Esophagus (tissue), 2 donors: Measurements from ENCODE around the gene MAP10. TPM values are rescaled to one million over a fixed set of nuclear protein-coding genes. Genes with fewer than 3 reads are reported as not detected.

ENCODE experiments used
- H3K27ac ChIP-seq, 2 donors: one replicate each; pipeline ENCODE4 v1.5.1; 2013; ENCODE audit warnings: low read depth in 2 of 2, mild to moderate bottlenecking in 2 of 2, inconsistent platforms in 1 of 2, low read length in 1 of 2, moderate library complexity in 1 of 2
- H3K27me3 ChIP-seq, 2 donors: one replicate each; pipeline ENCODE4 v1.6.1; 2013; ENCODE audit warnings: low read length in 2 of 2, control low read depth in 1 of 2, mild to moderate bottlenecking in 1 of 2; ENCODE audit not compliant: insufficient read depth in 2 of 2, control insufficient read depth in 1 of 2
- H3K36me3 ChIP-seq, 2 donors: one replicate each; pipeline ENCODE4 v1.6.1; 2013; ENCODE audit warnings: low read length in 1 of 2; ENCODE audit not compliant: control insufficient read depth in 2 of 2, insufficient read depth in 2 of 2
- H3K4me1 ChIP-seq, 2 donors: one replicate each; pipeline ENCODE4 v1.6.1; 2013; ENCODE audit warnings: low read length in 1 of 2; ENCODE audit not compliant: control insufficient read depth in 2 of 2, insufficient read depth in 2 of 2
- H3K4me3 ChIP-seq, 2 donors: one replicate each; pipeline ENCODE4 v1.5.1; 2013; ENCODE audit warnings: low read length in 2 of 2, mild to moderate bottlenecking in 2 of 2, low read depth in 1 of 2, moderate library complexity in 1 of 2
- H3K9me3 ChIP-seq, 2 donors: one replicate each; pipeline ENCODE4 v1.6.1; 2013; ENCODE audit warnings: mild to moderate bottlenecking in 2 of 2, low read depth in 1 of 2, low read length in 1 of 2, moderate library complexity in 1 of 2; ENCODE audit not compliant: control insufficient read depth in 2 of 2, insufficient read depth in 1 of 2
- WGBS, 2 donors: extraction: QIAGEN DNeasy Blood & Tissue Kit; methylation state at CpG; one replicate each; pipeline ENCODE4 v1.1.7; 2013; 5-methylcytosine and 5-hydroxymethylcytosine counted together
- polyA plus RNA-seq, 2 donors: library from polyadenylated mRNA; stranded (reverse); fragments of 200-250 nt; gene quantifications; one replicate each; pipeline ENCODE4 v1.2.3, GENCODE V29; 2013
- donor health status: healthy with polysubstance abuse.
- donor health status: Bipolar disorder and iron deficiency.

The MAP10 gene
- polyA plus RNA-seq, 2 donors: 0.45 to 0.52 TPM

- H3K27ac ChIP-seq: no peak overlapping the region
- no peaks in the 10 kb centered on the region for H3K9me3 ChIP-seq
- 83 to 84% methylated on average over 3 of the region's 3 CpGs for WGBS, 2 donors
- H3K4me1 ChIP-seq: peaks cover 0 to 6% of the 10 kb centered on the region in 2 donors
- no peaks in the 10 kb centered on the region for H3K27me3 ChIP-seq
- no peaks in the 10 kb centered on the region for H3K36me3 ChIP-seq
- no peak overlapping the region for H3K4me3 ChIP-seq
Observed at GRCh38 chr1:232795497-232796053, 9.6 kb upstream of the MAP10 start.

GRCh38 chr1:232797856-232798510 lies 7.2 kb upstream of the MAP10 start:
- H3K27me3 ChIP-seq: no peaks in the 10 kb centered on the region
- H3K9me3 ChIP-seq: no peaks in the 10 kb centered on the region
- H3K36me3 ChIP-seq: no peaks in the 10 kb centered on the region
- WGBS, 2 donors: 69 to 72% methylated on average over 6 of the region's 6 CpGs
- no peak overlapping the region for H3K27ac ChIP-seq
- H3K4me1 ChIP-seq: peaks cover 0 to 5% of the 10 kb centered on the region in 2 donors
- H3K4me3 ChIP-seq: no peak overlapping the region

GRCh38 chr1:232798920-232799319 lies 6.3 kb upstream of the MAP10 start:
- Histone ChIP-seq H3K4me3 (no peak overlapping the region), H3K9me3 (no peaks in the 10 kb centered on the region), H3K27me3 (no peaks in the 10 kb centered on the region), H3K27ac (no peak overlapping the region), H3K4me1 (no peaks in the 10 kb centered on the region), H3K36me3 (no peaks in the 10 kb centered on the region)
- WGBS, 2 donors: 91 to 94% methylated on average over 2 of the region's 2 CpGs

- 78 to 82% methylated on average over 3 of the region's 3 CpGs for WGBS, 2 donors
- no peaks in the 10 kb centered on the region for H3K9me3 ChIP-seq
Observed at GRCh38 chr1:232806186-232806510, 932 bp downstream of the MAP10 start.

GRCh38 chr1:232810856-232811255 lies 5.6 kb downstream of the MAP10 start:
- 77% methylated on average over 2 of the region's 2 CpGs for WGBS, 2 donors
- no peaks in the 10 kb centered on the region for H3K36me3 ChIP-seq
- H3K27me3 ChIP-seq: no peaks in the 10 kb centered on the region

More at GRCh38 chr1:232806186-232806510, 932 bp downstream of the MAP10 start:
- Histone ChIP-seq H3K36me3 (no peaks in the 10 kb centered on the region), H3K4me3 (peak overlapping the region in 1 of 2 donors; percentile 67), H3K27me3 (no peaks in the 10 kb centered on the region), H3K27ac (no peak overlapping the region), H3K4me1 (peaks cover 0 to 11% of the 10 kb centered on the region in 2 donors)

GRCh38 chr1:232812560-232812959 lies 7.3 kb downstream of the MAP10 start:
- 83 to 89% methylated on average over 2 of the region's 2 CpGs for WGBS, 2 donors
- no peaks in the 10 kb centered on the region for H3K27me3 ChIP-seq

More at GRCh38 chr1:232810856-232811255, 5.6 kb downstream of the MAP10 start:
- H3K27ac ChIP-seq: no peak overlapping the region
- no peaks in the 10 kb centered on the region for H3K9me3 ChIP-seq
- H3K4me3 ChIP-seq: no peak overlapping the region
- peaks cover 0 to 1% of the 10 kb centered on the region in 2 donors for H3K4me1 ChIP-seq

GRCh38 chr1:232813097-232813496 lies 7.9 kb downstream of the MAP10 start:
- no peaks in the 10 kb centered on the region for H3K9me3 ChIP-seq
- no peaks in the 10 kb centered on the region for H3K36me3 ChIP-seq
- H3K27ac ChIP-seq: no peak overlapping the region
- H3K27me3 ChIP-seq: no peaks in the 10 kb centered on the region
- WGBS, 2 donors: 87 to 95% methylated on average over 4 of the region's 4 CpGs
- no peak overlapping the region for H3K4me3 ChIP-seq
- H3K4me1 ChIP-seq: no peaks in the 10 kb centered on the region

More at GRCh38 chr1:232812560-232812959, 7.3 kb downstream of the MAP10 start:
- Histone ChIP-seq H3K27ac (no peak overlapping the region), H3K36me3 (no peaks in the 10 kb centered on the region), H3K4me3 (no peak overlapping the region), H3K9me3 (no peaks in the 10 kb centered on the region), H3K4me1 (no peaks in the 10 kb centered on the region)

GRCh38 chr1:232813760-232814159 lies 8.5 kb downstream of the MAP10 start:
- no peak overlapping the region for H3K27ac ChIP-seq
- H3K36me3 ChIP-seq: no peaks in the 10 kb centered on the region
- WGBS, 2 donors: 76 to 89% methylated on average over 1 of the region's 1 CpG
- no peaks in the 10 kb centered on the region for H3K27me3 ChIP-seq
- H3K4me1 ChIP-seq: no peaks in the 10 kb centered on the region
- no peaks in the 10 kb centered on the region for H3K9me3 ChIP-seq
- no peak overlapping the region for H3K4me3 ChIP-seq

- Histone ChIP-seq H3K4me1 (no peaks in the 10 kb centered on the region), H3K27me3 (no peaks in the 10 kb centered on the region), H3K9me3 (no peaks in the 10 kb centered on the region), H3K27ac (no peak overlapping the region), H3K36me3 (no peaks in the 10 kb centered on the region), H3K4me3 (no peak overlapping the region)
- WGBS, 2 donors: 78 to 85% methylated on average over 1 of the region's 1 CpG
Observed at GRCh38 chr1:232816324-232816723, 11.1 kb downstream of the MAP10 start.

GRCh38 chr1:232818040-232818439 lies 12.8 kb downstream of the MAP10 start:
- Histone ChIP-seq H3K4me1 (no peaks in the 10 kb centered on the region), H3K27ac (no peak overlapping the region), H3K27me3 (no peaks in the 10 kb centered on the region), H3K4me3 (no peak overlapping the region), H3K9me3 (no peaks in the 10 kb centered on the region), H3K36me3 (no peaks in the 10 kb centered on the region)
- 85 to 87% methylated on average over 2 of the region's 2 CpGs for WGBS, 2 donors
